Measurements from ENCODE around the gene CALML6. TPM values are rescaled to one million over a fixed set of nuclear protein-coding genes. Genes with fewer than 3 reads are reported as not detected.
"Not testable (repeated sequence)": the region's sequence is repeated elsewhere in the genome, so short reads cannot be mapped to it uniquely, and the experiment has no call there.

CALML6 gene
- total RNA-seq, 1 donor from 2014 or later: 0.49 TPM

DNA sequence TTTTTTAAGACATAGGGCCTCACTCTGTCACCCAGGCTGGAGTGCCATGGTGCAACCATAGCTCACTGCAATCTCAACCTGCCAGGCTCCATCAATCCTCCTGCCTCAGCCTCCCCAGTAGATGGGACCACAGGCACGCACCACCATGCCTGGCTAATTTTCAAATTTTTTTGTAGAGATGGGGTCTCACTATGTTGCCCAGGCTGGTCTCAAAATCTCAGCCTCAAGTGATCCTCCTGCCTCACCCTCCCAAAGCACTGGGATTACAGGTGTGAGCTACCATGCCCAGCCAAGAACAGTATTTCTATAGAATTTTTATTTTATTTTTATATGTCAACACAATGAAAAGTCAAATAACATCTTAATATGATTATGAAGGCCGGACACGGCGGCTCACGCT lies 35.1 kb upstream of the CALML6 start:
- no peak for DNase-seq (ENCODE audit: extremely low spot score in 2 of 2)
- TF ChIP-seq, protein P1, sequence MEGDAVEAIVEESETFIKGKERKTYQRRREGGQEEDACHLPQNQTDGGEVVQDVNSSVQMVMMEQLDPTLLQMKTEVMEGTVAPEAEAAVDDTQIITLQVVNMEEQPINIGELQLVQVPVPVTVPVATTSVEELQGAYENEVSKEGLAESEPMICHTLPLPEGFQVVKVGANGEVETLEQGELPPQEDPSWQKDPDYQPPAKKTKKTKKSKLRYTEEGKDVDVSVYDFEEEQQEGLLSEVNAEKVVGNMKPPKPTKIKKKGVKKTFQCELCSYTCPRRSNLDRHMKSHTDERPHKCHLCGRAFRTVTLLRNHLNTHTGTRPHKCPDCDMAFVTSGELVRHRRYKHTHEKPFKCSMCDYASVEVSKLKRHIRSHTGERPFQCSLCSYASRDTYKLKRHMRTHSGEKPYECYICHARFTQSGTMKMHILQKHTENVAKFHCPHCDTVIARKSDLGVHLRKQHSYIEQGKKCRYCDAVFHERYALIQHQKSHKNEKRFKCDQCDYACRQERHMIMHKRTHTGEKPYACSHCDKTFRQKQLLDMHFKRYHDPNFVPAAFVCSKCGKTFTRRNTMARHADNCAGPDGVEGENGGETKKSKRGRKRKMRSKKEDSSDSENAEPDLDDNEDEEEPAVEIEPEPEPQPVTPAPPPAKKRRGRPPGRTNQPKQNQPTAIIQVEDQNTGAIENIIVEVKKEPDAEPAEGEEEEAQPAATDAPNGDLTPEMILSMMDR (IDR thresholded peaks at IDR 0.05): no peak
- TF ChIP-seq POLR2AphosphoS5 (IDR thresholded peaks at IDR 0.05; ENCODE audit: insufficient read depth in 1 of 2, low read depth in 1 of 2): no peak
- no peak for TF ChIP-seq POLR2A (IDR thresholded peaks at IDR 0.05)
- intact Hi-C loops (cut with DNase I): no loop called here
- Histone ChIP-seq H3K27ac (no peak overlapping the region), H3K4me1 (peaks cover 97% of the 10 kb centered on the region), H3K4me3 (no peak overlapping the region), H3K36me3 (no peaks in the 10 kb centered on the region), H3K27me3 (no peaks in the 10 kb centered on the region), H3K9me3 (no peaks in the 10 kb centered on the region)

DNA sequence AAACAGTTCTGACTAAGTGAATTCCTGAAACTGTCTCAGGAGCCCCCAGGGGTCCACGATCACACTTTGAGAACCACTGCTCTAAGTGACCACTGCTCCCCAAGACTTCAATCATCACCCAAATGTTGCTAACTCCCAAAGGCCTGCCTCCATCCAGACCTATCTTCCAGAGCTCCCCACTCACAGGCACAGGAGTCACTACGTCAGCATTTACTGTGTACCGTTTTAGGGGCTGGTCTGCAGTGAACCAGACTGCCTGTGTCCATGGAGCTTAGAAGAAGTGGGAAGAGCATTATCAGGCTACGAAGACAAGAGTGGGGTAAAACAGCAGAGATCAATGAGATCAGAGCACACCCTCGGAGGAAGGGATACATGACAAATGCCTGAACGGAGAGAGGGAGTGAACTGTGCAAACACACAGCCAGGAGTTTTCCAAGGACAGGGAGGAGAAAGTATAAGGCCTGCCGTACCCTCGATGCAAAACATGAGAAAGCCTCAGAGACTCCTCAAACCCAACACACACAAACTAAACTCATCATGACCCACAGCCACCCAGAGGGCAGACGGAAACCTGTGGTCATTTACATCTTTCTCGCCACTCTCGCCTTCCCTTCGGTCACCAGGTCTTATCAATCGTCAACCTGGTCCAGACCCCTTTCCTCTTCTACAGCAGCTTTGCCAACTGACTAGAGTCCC lies 34.3 kb upstream of the CALML6 start:
- intact Hi-C loops (cut with DNase I): no loop called here
- Histone ChIP-seq H3K27ac (no peak overlapping the region), H3K9me3 (no peaks in the 10 kb centered on the region), H3K4me3 (no peak overlapping the region), H3K36me3 (no peaks in the 10 kb centered on the region), H3K27me3 (no peaks in the 10 kb centered on the region), H3K4me1 (peaks cover 93% of the 10 kb centered on the region)
- no peak for TF ChIP-seq POLR2A (IDR thresholded peaks at IDR 0.05)
- no peak for TF ChIP-seq POLR2AphosphoS5 (IDR thresholded peaks at IDR 0.05; ENCODE audit: insufficient read depth in 1 of 2, low read depth in 1 of 2)
- TF ChIP-seq, protein P1 (IDR thresholded peaks at IDR 0.05): no peak
- DNase-seq (ENCODE audit: extremely low spot score in 2 of 2): no peak

DNA sequence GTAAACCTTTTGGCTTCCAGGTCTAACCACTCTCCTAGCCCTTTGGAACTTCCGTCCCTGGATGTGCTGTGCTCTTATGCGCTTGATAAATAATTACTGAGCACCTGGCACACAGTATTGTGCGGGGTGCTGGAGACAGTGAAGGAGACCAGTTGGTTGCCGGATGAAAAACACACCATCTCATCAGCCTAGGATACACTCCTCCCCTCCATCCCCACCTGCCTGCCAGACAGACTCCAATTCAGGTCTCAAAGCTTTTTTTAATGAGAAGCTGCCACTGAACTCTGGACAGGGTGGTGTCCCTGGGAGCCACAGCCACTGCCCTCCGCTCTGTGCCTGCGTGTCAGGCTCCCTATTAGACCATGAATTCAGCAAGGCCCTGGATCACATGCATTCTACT lies 33.3 kb upstream of the CALML6 start:
- DNase-seq (ENCODE audit: extremely low spot score in 2 of 2): no peak
- TF ChIP-seq, protein P1 (IDR thresholded peaks at IDR 0.05): no peak
- TF ChIP-seq POLR2A (IDR thresholded peaks at IDR 0.05) (no peak), POLR2AphosphoS5 (IDR thresholded peaks at IDR 0.05; ENCODE audit: insufficient read depth in 1 of 2, low read depth in 1 of 2) (no peak)
- Histone ChIP-seq H3K27ac (no peak overlapping the region), H3K9me3 (no peaks in the 10 kb centered on the region), H3K4me3 (no peak overlapping the region), H3K36me3 (no peaks in the 10 kb centered on the region), H3K4me1 (peaks cover 93% of the 10 kb centered on the region), H3K27me3 (no peaks in the 10 kb centered on the region)
- intact Hi-C loops (cut with DNase I): no loop called here

DNA sequence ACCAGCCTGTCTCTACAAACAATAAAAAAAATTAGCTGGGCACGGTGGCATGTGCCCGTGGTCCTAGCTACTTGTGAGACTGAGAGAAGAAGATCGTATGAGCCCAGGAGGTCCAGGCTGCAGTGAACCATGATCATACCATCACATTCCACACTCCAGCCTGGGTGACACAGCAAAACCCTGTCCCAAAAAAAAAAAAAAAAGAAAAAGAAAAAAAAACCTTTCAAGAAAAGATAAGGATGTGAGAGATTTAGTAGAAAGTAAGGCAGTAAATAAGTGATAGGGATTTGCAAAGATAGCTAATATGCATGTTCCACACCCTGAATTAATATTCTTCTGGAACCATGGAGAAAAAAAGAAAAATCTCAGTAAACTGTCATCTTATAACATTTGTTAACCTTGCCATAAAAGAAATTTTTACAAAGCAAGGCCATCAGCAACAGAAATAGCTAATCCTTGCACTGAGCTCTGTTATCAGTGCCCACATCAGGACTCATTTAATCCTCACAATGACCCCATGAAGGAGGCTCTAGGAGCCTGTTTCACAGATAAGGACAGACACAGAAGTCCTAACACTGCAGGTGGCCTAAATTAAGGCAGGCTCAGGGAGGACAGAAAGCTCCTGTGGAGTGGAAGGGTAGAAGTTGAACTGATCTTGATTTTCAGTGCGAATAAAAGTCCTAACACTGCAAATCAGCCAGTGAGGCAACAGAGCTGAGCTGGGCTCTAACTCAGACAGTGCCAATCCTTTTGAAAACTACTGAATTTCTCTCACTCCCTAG lies 31.8 kb upstream of the CALML6 start:
- TF ChIP-seq POLR2A (IDR thresholded peaks at IDR 0.05): no peak
- TF ChIP-seq POLR2AphosphoS5 (IDR thresholded peaks at IDR 0.05; ENCODE audit: insufficient read depth in 1 of 2, low read depth in 1 of 2): no peak
- TF ChIP-seq, protein P1 (IDR thresholded peaks at IDR 0.05): no peak
- Histone ChIP-seq H3K4me3 (no peak overlapping the region), H3K36me3 (no peaks in the 10 kb centered on the region), H3K9me3 (no peaks in the 10 kb centered on the region), H3K4me1 (peaks cover 93% of the 10 kb centered on the region), H3K27ac (no peak overlapping the region), H3K27me3 (no peaks in the 10 kb centered on the region)
- no peak for DNase-seq (ENCODE audit: extremely low spot score in 2 of 2)
- intact Hi-C loops (cut with DNase I): no loop called here

DNA sequence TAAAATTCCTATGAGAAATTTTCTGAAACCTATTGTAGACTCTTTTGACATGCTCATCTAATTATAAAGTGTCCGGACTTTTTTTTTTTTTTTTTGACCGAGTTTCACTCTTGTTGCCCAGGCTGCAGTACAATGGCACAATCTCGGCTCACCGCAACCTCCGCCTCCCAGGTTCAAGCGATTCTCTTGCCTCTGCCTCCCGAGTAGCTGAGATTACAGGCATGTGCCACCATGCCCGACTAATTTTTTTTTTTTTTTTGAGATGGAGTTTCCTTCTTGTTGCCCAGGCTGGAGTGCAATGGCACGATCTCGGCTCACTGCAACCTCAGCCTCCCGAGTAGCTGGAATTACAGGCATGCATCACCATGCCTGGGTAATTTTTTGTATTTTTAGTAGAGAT lies 31.2 kb upstream of the CALML6 start:
- H3K9me3 ChIP-seq; H3K36me3 ChIP-seq; H3K27ac ChIP-seq; DNase-seq (ENCODE audit: extremely low spot score in 2 of 2); H3K4me3 ChIP-seq; H3K27me3 ChIP-seq; intact Hi-C loops (cut with DNase I): not testable (repeated sequence)
- peaks cover 93% of the 10 kb centered on the region for H3K4me1 ChIP-seq

All from vagina (tissue), 2 donors.